B cell (primary cell): ENCODE results near the gene CCDC85C.

Experiments
- EZH2 ChIP-seq: IDR thresholded peaks from 2 replicates; pipeline ENCODE4 v1.6.1; 2012; ENCODE audit warnings: borderline replicate concordance, low read depth, mild to moderate bottlenecking, moderate library complexity, low read length; ENCODE audit not compliant: insufficient read depth, poor library complexity, severe bottlenecking
- TF ChIP-seq, protein P1 (sequence below): fragments of 200-600 bp; IDR thresholded peaks from one replicate; pipeline ENCODE4 v1.8.0; 2022; ENCODE audit warnings: antibody characterized with exemption, mild to moderate bottlenecking

DNA sequence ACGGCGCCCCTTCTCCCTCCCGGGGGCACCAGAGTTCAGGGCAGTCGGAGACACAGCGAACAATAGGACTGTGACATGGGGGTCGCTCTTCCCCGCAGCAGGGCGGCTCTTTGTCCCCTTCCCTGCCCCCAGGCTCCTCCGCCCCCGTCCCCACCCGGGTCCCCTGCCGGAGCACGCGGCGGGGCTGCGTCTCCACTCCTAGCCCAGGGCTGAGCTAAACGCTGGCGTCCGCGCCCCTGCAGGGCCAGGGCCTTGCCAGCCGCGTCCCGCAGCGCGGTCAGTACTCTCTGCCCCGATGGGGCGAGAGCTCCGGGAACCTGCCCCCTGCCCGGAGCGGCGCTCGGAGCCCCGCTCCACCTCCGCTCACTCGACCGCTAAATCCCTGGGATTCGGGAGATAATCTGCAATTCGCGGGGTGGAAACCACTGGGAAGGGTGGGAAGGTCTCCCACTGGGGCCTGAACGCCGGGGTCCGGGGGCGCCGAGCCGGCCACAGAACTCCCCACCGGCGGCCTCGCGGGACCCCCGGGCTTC, 825 bp upstream of the CCDC85C start:
- TF ChIP-seq, protein P1, sequence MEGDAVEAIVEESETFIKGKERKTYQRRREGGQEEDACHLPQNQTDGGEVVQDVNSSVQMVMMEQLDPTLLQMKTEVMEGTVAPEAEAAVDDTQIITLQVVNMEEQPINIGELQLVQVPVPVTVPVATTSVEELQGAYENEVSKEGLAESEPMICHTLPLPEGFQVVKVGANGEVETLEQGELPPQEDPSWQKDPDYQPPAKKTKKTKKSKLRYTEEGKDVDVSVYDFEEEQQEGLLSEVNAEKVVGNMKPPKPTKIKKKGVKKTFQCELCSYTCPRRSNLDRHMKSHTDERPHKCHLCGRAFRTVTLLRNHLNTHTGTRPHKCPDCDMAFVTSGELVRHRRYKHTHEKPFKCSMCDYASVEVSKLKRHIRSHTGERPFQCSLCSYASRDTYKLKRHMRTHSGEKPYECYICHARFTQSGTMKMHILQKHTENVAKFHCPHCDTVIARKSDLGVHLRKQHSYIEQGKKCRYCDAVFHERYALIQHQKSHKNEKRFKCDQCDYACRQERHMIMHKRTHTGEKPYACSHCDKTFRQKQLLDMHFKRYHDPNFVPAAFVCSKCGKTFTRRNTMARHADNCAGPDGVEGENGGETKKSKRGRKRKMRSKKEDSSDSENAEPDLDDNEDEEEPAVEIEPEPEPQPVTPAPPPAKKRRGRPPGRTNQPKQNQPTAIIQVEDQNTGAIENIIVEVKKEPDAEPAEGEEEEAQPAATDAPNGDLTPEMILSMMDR, result no peak
- no peak for TF ChIP-seq EZH2
